OCI-LY3 (cell line): Measurements from ENCODE around the gene RSPRY1.

ENCODE experiments used
- H2AFZ ChIP-seq: fragments of 200-600, 300-600 bp; shearing (Covaris generic); 2 replicates; pipeline ENCODE4 v1.6.0; 2014; ENCODE audit warnings: antibody characterized with exemption, low read depth, low read length
- H3K27ac ChIP-seq: fragments of 200-600, 300-600 bp; sonication (generic); 2 replicates; pipeline ENCODE4 v1.5.1; 2014; ENCODE audit warnings: mild to moderate bottlenecking, low read length, moderate library complexity, mixed read lengths
- H3K27me3 ChIP-seq: fragments of 200-600, 300-600 bp; sonication (generic); 2 replicates; pipeline ENCODE4 v1.6.1; 2014; ENCODE audit warnings: low read depth, low read length, mixed read lengths
- H3K36me3 ChIP-seq: fragments of 200-600, 300-600 bp; sonication (generic); replicated peaks from 2 replicates; pipeline ENCODE3; 2014; ENCODE audit warnings: low read depth, low read length, mixed read lengths
- H3K4me1 ChIP-seq: fragments of 300-600, 200-600 bp; sonication (generic); 2 replicates; pipeline ENCODE4 v1.6.1; 2014; ENCODE audit warnings: low read length, mixed read lengths
- H3K4me2 ChIP-seq: fragments of 200-600, 300-600 bp; sonication (generic); 2 replicates; pipeline ENCODE4 v1.6.1; 2014; ENCODE audit warnings: low read length, mixed read lengths
- H3K4me3 ChIP-seq: fragments of 300-600, 200-600 bp; sonication (generic); 2 replicates; pipeline ENCODE4 v1.5.1; 2014; ENCODE audit warnings: antibody characterized with exemption, mild to moderate bottlenecking, low read length, moderate library complexity
- H3K79me2 ChIP-seq: fragments of 300-600, 200-600 bp; shearing (Covaris generic); 2 replicates; pipeline ENCODE4 v1.6.1; 2014; ENCODE audit warnings: mild to moderate bottlenecking, low read length, mixed read lengths
- H3K9ac ChIP-seq: fragments of 300-600, 200-600 bp; shearing (Covaris generic); 2 replicates; pipeline ENCODE4 v1.6.0; 2014; ENCODE audit warnings: mild to moderate bottlenecking, low read length, moderate library complexity
- H3K9me3 ChIP-seq: fragments of 200-600, 300-600 bp; shearing (Covaris generic); 2 replicates; pipeline ENCODE4 v1.6.1; 2014; ENCODE audit warnings: low read length, mixed read lengths; ENCODE audit not compliant: insufficient read depth
- H4K20me1 ChIP-seq: fragments of 200-600, 300-600 bp; sonication (generic); 2 replicates; pipeline ENCODE4 v1.6.1; 2016; ENCODE audit warnings: low read length, mixed read lengths; ENCODE audit not compliant: insufficient read depth
- EZH2phosphoT487 ChIP-seq: fragments of 200-600 bp; shearing (Covaris generic); IDR thresholded peaks from 2 replicates; pipeline ENCODE4 v1.6.1; 2018; ENCODE audit warnings: antibody characterized with exemption, mixed run types, low read depth
- TF ChIP-seq, protein P1 (sequence below): fragments of 200-600, 300-600 bp; sonication (generic); IDR thresholded peaks from 2 replicates; pipeline ENCODE4 v1.5.1; 2014; ENCODE audit warnings: antibody characterized with exemption, low read length, low read depth

RSPRY1 gene

DNA sequence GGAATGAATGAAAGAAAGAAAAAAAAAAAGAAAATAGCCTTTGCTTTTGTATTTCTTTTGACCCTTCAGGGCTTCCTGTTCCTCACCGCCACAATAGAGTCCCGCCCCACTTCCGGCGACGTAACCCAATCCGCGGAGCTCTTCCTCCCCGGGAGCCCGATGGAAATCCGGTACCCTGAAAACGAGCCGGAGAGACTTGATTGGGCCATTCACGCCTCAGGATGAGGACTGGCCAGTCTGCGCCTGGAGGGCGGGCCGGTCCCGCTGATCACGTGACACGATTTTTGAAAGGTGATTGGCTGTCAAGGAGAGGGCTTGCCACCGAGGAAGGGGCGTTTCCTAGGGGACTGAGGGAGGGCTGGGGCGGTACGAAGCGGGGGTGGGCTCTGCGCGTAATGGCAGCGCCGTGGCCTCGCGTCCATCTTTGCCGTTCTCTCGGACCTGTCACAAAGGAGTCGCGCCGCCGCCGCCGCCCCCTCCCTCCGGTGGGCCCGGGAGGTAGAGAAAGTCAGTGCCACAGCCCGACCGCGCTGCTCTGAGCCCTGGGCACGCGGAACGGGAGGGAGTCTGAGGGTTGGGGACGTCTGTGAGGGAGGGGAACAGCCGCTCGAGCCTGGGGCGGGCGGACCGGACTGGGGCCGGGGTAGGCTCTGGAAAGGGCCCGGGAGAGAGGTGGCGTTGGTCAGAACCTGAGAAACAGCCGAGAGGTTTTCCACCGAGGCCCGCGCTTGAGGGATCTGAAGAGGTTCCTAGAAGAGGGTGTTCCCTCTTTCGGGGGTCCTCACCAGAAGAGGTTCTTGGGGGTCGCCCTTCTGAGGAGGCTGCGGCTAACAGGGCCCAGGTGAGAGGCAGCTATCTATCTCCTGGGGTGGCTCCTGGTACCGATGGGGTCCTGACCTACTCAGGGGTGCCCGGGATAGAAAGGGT is at the start of gene RSPRY1, which contains the start of gene PSME3IP1:
RSPRY1 (plus strand) TSS at position 385 of the 927 bp plus-strand sequence. CDS start 18,330 bp downstream, outside the sequence.
PSME3IP1 (minus strand) TSS at position 95 of the 927 bp plus-strand sequence. CDS start 12,185 bp downstream, outside the sequence.
- H2AFZ ChIP-seq: peak within 1 kb of the TSS; percentile 60
- peak within 1 kb of the TSS; percentile 95 for H3K4me3 ChIP-seq
- H3K27ac ChIP-seq: peak within 1 kb of the TSS; percentile 57
- peaks cover 8% of the 10 kb centered on the region for H3K36me3 ChIP-seq
- peak within 1 kb of the TSS; percentile 95 for H3K4me2 ChIP-seq
- H3K4me1 ChIP-seq: peaks cover 18% of the 10 kb centered on the region
- H4K20me1 ChIP-seq: peaks cover 14% of the 10 kb centered on the region
- no peaks in the 10 kb centered on the region for H3K9me3 ChIP-seq
- H3K9ac ChIP-seq: peak within 1 kb of the TSS; percentile 89
- H3K27me3 ChIP-seq: no peaks in the 10 kb centered on the region
- TF ChIP-seq EZH2phosphoT487: no peak
- H3K79me2 ChIP-seq: peaks cover 94% of the 10 kb centered on the region

DNA sequence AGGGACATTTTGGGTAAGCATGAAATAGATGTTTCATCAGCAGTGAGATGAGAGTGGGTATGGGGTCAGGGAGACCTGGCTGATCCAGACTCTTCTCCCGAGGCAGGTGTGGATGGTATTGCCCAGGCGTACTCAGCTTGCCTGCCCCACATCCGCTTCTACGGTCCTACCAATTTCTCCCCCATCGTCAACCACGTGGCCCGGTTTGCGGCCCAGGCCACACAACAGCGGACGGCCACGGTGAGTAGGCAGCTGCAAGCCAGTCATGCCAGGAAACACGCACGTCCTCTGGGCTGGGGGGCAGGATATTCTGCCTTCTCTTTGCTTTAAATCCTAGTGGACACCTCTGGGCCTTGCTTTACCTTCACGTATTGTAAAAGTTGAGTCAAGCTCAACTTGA is 49.1 kb upstream of the RSPRY1 start:
- no peak overlapping the region for H3K27ac ChIP-seq
- H2AFZ ChIP-seq: no peak overlapping the region
- H3K4me1 ChIP-seq: peaks cover 33% of the 10 kb centered on the region
- no peak overlapping the region for H3K4me2 ChIP-seq
- H3K79me2 ChIP-seq: no peaks in the 10 kb centered on the region
- no peaks in the 10 kb centered on the region for H3K36me3 ChIP-seq
- no peak overlapping the region for H3K4me3 ChIP-seq
- TF ChIP-seq EZH2phosphoT487: no peak
- TF ChIP-seq, protein P1, sequence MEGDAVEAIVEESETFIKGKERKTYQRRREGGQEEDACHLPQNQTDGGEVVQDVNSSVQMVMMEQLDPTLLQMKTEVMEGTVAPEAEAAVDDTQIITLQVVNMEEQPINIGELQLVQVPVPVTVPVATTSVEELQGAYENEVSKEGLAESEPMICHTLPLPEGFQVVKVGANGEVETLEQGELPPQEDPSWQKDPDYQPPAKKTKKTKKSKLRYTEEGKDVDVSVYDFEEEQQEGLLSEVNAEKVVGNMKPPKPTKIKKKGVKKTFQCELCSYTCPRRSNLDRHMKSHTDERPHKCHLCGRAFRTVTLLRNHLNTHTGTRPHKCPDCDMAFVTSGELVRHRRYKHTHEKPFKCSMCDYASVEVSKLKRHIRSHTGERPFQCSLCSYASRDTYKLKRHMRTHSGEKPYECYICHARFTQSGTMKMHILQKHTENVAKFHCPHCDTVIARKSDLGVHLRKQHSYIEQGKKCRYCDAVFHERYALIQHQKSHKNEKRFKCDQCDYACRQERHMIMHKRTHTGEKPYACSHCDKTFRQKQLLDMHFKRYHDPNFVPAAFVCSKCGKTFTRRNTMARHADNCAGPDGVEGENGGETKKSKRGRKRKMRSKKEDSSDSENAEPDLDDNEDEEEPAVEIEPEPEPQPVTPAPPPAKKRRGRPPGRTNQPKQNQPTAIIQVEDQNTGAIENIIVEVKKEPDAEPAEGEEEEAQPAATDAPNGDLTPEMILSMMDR: no peak
- no peak overlapping the region for H3K9ac ChIP-seq
- H3K9me3 ChIP-seq: no peaks in the 10 kb centered on the region
- no peaks in the 10 kb centered on the region for H4K20me1 ChIP-seq
- no peaks in the 10 kb centered on the region for H3K27me3 ChIP-seq

GRCh38 chr16:57137566-57138273 is 48.4 kb upstream of the RSPRY1 start:
- no peak overlapping the region for H3K27ac ChIP-seq
- no peaks in the 10 kb centered on the region for H3K36me3 ChIP-seq
- H3K79me2 ChIP-seq: no peaks in the 10 kb centered on the region

GRCh38 chr16:57138281-57138935 is 47.7 kb upstream of the RSPRY1 start:
- no peak for TF ChIP-seq EZH2phosphoT487
- TF ChIP-seq, protein P1: no peak
- Histone ChIP-seq H3K4me2 (no peak overlapping the region), H3K79me2 (no peaks in the 10 kb centered on the region), H4K20me1 (no peaks in the 10 kb centered on the region), H3K4me1 (peaks cover 22% of the 10 kb centered on the region), H2AFZ (no peak overlapping the region), H3K36me3 (no peaks in the 10 kb centered on the region), H3K27ac (no peak overlapping the region), H3K9me3 (no peaks in the 10 kb centered on the region), H3K9ac (no peak overlapping the region), H3K27me3 (no peaks in the 10 kb centered on the region), H3K4me3 (no peak overlapping the region)

More at GRCh38 chr16:57137566-57138273, 48.4 kb upstream of the RSPRY1 start:
- TF ChIP-seq EZH2phosphoT487: no peak
- TF ChIP-seq, protein P1: no peak
- no peaks in the 10 kb centered on the region for H3K27me3 ChIP-seq
- no peak overlapping the region for H3K9ac ChIP-seq
- no peak overlapping the region for H3K4me3 ChIP-seq
- no peaks in the 10 kb centered on the region for H3K9me3 ChIP-seq
- no peak overlapping the region for H2AFZ ChIP-seq
- H3K4me2 ChIP-seq: no peak overlapping the region
- no peaks in the 10 kb centered on the region for H4K20me1 ChIP-seq
- peaks cover 29% of the 10 kb centered on the region for H3K4me1 ChIP-seq
